Measurements from ENCODE around the gene GNL2. TPM values are rescaled to one million over a fixed set of nuclear protein-coding genes. Genes with fewer than 3 reads are reported as not detected.

GNL2 gene
- total RNA-seq, 3 donors from 2014 or later, result 36.8 to 71.8 (median 63.1) TPM

GRCh38 chr1:37567023-37567422 lies 28.7 kb downstream of the GNL2 start:
- H3K36me3 ChIP-seq, result peaks cover 10% of the 10 kb centered on the region
- TF ChIP-seq POLR2AphosphoS5 (IDR thresholded peaks at IDR 0.05) (peak in 1 of 3 donors; percentile 39), POLR2A (IDR thresholded peaks at IDR 0.05) (no peak), CTCF (IDR thresholded peaks at IDR 0.05) (no peak)

GRCh38 chr1:37564892-37565291 lies 30.8 kb downstream of the GNL2 start:
- H3K9me3 ChIP-seq, result no peaks in the 10 kb centered on the region
- H3K4me3 ChIP-seq, result no peak overlapping the region
- no peaks in the 10 kb centered on the region for H3K27me3 ChIP-seq
- DNase-seq (ENCODE audit: low spot score in 2 of 2), result no peak
- H3K27ac ChIP-seq, result no peak overlapping the region
- TF ChIP-seq POLR2A (IDR thresholded peaks at IDR 0.05) (no peak), CTCF (IDR thresholded peaks at IDR 0.05) (no peak), POLR2AphosphoS5 (IDR thresholded peaks at IDR 0.05) (no peak)
- intact Hi-C loops (cut with DNase I; ENCODE audit: low total_unique reads), result loop anchor here (5.0 kb wide), 1 partner anchor 282 kb away; no protein-coding TSS in a partner anchor
- no peaks in the 10 kb centered on the region for H3K4me1 ChIP-seq
- peaks cover 10% of the 10 kb centered on the region for H3K36me3 ChIP-seq

More at GRCh38 chr1:37567023-37567422, 28.7 kb downstream of the GNL2 start:
- no peaks in the 10 kb centered on the region for H3K4me1 ChIP-seq
- intact Hi-C loops (cut with DNase I; ENCODE audit: low total_unique reads), result no loop called here
- no peaks in the 10 kb centered on the region for H3K9me3 ChIP-seq
- no peak overlapping the region for H3K4me3 ChIP-seq
- no peaks in the 10 kb centered on the region for H3K27me3 ChIP-seq
- no peak for DNase-seq (ENCODE audit: low spot score in 2 of 2)
- H3K27ac ChIP-seq, result no peak overlapping the region

- Histone ChIP-seq H3K4me1 (no peaks in the 10 kb centered on the region), H3K9me3 (no peaks in the 10 kb centered on the region), H3K27ac (no peak overlapping the region), H3K36me3 (peaks cover 10% of the 10 kb centered on the region), H3K4me3 (no peak overlapping the region), H3K27me3 (no peaks in the 10 kb centered on the region)
- no peak for TF ChIP-seq CTCF (IDR thresholded peaks at IDR 0.05)
- TF ChIP-seq POLR2A (IDR thresholded peaks at IDR 0.05), result no peak
- no peak for TF ChIP-seq POLR2AphosphoS5 (IDR thresholded peaks at IDR 0.05)
- DNase-seq (ENCODE audit: low spot score in 2 of 2), result no peak
- intact Hi-C loops (cut with DNase I; ENCODE audit: low total_unique reads), result loop anchor here (5.0 kb wide), 1 partner anchor 284 kb away; no protein-coding TSS in a partner anchor
These were observed 32.8 kb downstream of the GNL2 start for GRCh38 chr1:37562984-37563383.

- Histone ChIP-seq H3K4me3 (no peak overlapping the region), H3K27me3 (no peaks in the 10 kb centered on the region), H3K27ac (no peak overlapping the region), H3K4me1 (peaks cover 2 to 3% of the 10 kb centered on the region in 2 donors), H3K9me3 (no peaks in the 10 kb centered on the region), H3K36me3 (peaks cover 10% of the 10 kb centered on the region)
- DNase-seq (ENCODE audit: low spot score in 2 of 2), result no peak
- intact Hi-C loops (cut with DNase I; ENCODE audit: low total_unique reads), result loop anchor here (5.0 kb wide), 1 partner anchor 286 kb away; no protein-coding TSS in a partner anchor
- TF ChIP-seq POLR2AphosphoS5 (IDR thresholded peaks at IDR 0.05), result no peak
- TF ChIP-seq CTCF (IDR thresholded peaks at IDR 0.05), result peak; percentile 21 to 40 (median 24)
These were observed 34.3 kb downstream of the GNL2 start for GRCh38 chr1:37561133-37562132.

Data from breast epithelium (tissue), 4 donors.